HG02571 (cell line): ENCODE results near the gene RNF130.
"Not testable (repeated sequence)": the region's sequence is repeated elsewhere in the genome, so short reads cannot be mapped to it uniquely, and the experiment has no call there.

Experiments used
- ATAC-seq: cut with Tn5 transposase; IDR thresholded peaks from one replicate; pipeline ENCODE4 v1.9.1; 2021; ENCODE audit warnings: mild to moderate bottlenecking, moderate library complexity; ENCODE audit not compliant: unreplicated experiment

The RNF130 gene

DNA sequence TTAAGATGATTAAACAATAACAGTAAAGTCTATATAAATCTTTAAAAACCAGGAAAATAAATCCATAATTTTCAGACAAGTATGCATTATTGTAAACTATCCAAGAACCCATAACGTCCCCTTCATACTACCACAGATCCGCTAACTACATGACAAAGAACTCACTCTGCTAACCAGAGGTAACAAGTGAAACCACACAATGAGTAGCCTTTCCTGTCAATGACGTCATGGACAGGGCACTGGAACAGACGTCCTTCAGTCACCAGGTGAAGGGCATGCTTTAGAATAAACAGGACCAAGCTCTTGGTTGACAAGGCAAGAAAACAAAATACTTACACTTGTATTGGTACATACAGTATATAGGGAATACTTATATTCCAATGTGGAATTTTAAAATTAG, 45.2 kb downstream of the RNF130 start:
- ATAC-seq = no peak

DNA sequence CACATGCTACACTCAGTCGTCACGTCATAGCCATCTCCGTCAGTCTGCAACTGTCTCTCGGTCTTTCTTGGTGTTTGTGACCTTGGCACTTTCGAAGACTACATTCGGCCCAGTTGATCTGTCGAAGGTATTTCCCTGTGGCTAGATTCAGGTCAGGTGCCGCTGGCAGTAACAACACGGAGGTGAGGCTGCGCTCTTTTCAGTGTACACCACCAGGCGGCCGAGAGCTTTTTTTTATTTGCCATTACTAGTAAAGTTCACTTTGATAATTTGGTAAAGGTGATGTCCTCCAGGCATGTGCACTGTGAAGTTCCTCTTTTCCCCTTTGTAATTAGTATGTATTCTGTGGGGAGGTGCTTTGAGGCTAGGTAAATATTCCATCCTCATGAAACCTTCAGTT, 49.7 kb downstream of the RNF130 start:
- ATAC-seq = no peak

DNA sequence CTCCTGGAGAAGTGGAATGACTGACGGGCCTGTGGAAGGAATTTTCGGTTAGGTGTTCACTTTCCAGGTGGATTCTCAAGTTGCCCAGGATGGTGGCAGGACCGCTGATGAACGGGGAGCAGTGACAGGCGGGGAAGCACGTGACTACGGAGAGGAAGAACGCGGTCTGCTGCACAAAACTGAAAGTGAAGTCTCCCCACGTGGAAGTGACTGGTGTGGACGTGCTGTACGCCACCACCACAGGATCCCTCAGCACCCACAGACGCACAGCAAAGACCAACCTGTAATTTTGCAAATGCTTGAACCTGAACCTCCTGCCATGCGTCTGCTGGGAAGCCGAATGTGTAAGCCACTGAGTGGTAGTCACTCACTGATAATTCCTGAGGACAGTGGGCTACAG, 51.4 kb downstream of the RNF130 start:
- ATAC-seq = no peak

DNA sequence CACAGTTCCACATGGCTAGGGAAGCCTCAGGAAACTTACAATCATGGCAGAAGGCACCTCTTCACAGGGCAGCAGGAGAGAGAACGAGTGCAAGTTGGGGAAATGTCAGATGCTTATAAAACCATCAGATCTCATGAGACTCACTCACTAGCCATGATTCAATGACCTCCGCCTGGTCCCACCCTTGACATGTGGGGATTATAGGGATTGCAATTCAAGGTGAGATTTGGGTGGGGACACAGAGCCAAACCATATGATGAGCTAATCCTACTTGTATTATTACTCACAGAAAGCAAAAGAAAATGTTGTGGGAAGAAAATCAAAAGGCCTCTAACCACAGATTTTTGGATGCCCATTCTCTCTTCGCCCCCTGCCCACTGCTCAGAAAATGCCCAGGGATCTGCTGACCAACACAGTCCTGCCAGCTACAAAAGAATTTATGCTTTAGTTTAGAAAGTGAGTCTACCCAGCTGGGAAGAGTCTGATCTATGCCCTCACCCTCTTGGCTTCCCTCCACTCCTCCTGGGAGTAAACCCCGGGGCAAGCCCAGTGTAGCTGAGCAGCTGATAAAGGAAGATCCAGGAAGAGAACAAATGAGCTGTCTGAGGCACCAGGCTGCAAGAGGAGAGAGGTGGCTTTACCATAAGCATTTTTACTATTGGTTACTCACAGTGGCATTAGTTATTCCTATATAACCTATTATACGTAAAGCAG, 53.1 kb downstream of the RNF130 start:
- ATAC-seq = no peak

DNA sequence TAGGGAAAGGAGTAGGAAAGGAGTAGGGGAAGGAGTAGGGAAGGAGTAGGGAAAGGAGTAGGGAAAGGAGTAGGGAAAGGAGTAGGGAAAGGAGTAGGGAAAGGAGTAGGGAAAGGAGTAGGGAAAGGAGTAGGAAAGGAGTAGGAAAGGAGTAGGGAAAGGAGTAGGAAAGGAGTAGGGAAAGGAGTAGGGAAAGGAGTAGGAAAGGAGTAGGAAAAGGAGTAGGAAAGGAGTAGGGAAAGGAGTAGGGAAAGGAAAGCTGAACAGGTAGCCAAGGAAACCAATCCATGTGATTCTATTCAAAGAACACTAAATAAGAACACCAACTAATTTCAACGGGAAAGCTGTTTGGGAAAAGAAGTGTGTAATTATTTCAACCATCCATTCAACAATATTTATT, 56.0 kb downstream of the RNF130 start:
- not testable (repeated sequence) for ATAC-seq

DNA sequence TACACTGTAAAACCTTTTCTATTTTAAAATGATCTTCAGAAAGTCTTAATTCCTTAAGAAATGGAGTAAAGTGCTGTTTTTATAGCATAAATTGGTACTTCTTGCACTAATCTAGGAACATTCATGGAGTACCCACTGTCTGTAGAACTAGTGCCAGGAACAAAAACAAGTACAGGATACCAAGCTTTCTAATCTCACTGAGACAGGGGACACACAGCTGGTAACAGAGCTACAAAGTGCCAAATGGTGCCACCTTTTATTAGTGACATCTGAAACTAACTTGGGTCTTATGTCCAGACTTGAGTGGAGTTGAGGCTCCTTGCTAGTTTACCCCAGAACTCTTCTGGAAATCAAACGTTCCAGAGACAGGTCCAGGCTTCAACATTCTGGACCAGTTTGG, 57.9 kb downstream of the RNF130 start:
- no peak for ATAC-seq

DNA sequence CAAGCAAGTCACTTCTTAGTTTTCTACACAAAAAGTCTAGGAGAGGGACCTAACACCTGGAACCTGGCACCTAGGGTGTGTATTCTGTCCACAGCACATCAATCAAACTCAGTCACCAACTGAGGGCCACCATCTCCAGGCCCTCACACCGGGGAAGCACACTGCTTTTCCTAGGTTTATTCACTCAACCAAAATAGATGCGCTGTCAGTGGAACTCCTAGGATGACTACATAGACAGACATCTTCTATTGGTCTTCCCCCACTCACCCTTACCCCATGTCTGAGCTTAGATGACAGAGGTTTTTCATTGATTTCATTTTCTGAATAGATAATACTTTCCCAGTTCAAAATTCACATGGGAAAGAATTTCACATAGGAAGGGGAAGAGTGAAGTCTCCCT, 59.2 kb downstream of the RNF130 start:
- ATAC-seq = no peak

DNA sequence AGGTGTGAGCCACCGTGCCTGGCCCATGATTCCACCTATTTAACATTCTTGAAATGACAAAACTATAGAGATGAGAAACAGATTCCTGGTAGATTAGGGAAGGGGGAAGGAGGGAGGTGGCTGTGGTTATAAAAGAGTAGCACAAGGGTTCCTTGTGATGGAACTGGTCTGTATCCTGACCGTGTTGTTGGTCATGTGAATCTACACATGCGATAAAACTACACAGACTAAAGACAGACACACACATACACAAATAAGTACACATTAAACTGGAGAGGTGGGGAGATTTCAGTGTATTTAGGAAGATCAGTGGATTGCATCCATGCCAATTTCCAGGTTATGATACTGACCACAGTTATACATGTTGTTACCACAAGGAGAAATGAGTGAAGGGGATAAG, 60.9 kb downstream of the RNF130 start:
- no peak for ATAC-seq

DNA sequence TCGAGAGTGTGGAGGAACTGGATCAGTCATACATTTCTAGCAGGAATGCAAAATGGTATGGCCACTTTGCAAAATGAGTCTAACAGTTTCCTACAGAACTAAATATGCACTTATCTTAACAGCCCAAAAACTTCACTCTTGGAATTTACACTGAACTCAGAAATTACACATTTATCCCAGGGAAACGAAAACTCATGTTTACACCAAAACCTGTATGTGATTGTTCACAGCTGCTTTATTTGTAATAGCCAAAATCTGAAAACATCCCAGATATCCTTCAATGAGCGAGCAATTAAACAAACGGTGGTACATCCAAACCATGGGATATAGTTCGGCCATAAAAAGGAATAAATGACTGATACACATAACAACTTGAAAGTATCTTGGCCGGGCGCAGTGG, 62.0 kb downstream of the RNF130 start:
- no peak for ATAC-seq

DNA sequence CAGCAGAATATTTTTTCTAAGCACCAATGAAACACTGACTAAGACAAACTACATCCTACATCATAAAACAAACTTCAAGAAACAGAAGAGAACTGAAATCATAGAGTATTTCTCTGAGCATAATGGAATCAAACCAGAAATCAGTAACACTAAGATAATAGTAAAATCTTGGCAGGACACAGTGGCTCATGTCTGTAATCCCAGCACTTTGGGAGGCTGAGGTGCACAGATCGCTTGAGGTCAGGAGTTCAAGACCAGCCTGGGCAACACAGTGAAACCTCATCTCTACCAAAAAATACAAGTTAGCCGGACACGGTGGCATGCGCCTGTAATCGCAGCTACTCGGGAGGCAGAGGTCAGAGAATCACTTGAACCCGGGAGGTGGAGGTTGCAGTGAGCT, 63.1 kb downstream of the RNF130 start:
- no peak for ATAC-seq

DNA sequence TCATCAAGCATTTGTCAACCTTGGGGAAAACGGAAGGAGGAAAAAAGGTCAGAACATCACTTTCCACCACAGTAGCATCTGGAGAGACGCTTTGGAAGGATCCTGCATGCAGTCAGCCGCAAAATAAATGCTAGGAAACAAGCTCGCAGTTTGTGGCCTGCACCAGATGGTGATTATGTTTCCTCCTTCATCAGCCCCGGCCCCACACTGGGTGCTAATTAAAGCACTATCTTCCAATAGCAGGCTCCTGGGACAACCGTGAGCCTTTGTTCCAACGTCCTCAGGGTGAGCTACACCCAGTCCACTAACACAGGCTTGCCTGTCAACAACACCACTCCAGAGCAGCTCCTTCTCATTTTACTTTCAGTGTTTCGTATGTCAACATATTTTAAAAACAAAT, 64.0 kb downstream of the RNF130 start:
- ATAC-seq = no peak

DNA sequence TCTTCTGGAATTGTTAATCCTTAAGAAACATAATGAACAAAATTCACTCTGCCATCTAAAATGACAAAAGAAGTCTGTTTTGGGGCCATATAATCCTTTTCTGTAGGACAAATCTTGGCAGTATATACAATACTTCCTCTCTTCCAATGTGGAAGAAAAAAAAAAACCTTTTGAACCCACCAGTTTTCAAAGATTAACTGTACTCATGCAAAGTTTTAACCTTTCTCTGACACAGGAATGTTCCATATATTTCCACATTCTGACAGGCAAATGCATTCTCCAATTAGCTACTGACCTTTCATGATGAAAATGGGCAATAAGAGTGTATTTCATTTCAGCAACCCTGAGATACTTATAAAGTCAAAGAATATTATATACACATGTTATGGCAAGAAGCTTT, 65.4 kb downstream of the RNF130 start:
- ATAC-seq = no peak

DNA sequence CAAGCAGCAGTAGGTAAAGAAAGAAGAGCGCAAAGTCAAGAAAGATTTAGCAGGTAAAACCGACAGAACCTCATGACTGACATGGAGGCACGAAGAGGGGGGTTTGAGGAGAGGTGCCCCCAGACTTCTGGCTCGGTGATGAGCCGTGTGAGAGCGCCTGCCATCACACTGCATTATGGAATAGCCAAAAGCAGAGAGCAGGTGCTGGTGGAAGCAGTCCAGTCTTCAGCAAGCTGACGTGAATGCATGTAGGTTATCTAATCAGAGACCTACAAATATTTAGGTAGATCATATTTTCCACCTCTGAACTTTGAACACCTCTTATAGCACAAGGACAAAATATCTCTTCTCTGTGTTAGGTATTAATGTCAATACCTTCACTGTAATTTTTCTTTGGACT, 68.4 kb downstream of the RNF130 start:
- no peak for ATAC-seq

DNA sequence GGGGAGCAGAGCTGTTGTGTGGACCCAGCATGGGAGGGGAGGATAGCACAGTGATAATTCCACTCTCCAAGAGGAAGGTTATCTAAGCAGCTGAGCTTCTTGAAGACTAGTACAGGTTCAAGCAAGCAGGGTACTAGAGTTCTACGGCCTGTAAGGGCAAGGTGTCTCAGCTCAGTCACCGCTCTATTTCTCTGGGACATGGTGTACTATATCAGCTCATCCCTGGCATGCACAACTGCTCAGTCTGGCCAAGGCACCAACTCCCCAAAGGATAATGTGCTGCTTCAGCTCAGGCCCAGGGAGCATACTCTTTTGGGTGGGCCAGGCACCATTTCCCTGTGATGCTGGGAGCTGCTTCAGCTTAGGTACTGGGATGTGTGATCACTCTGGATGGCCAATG, 69.8 kb downstream of the RNF130 start:
- ATAC-seq = no peak

DNA sequence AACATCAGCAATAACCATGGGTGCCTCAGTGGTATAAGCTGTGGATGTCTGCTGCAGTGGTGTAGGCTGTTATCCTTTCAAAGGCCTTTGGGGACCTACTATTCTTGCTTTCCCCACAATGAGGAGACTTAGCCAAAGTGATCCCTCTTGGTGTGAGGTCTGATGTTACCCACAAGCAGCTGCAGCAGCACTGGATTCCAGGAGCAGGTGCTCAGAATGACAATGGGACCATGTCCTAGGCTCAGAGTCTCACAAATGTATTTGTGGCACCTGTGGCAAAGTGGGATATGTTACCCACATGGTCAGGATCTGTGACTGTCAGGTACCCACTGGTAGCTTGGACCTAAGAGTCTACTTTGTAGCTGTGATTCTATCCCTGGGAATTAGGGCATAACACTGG, 70.4 kb downstream of the RNF130 start:
- no peak for ATAC-seq

DNA sequence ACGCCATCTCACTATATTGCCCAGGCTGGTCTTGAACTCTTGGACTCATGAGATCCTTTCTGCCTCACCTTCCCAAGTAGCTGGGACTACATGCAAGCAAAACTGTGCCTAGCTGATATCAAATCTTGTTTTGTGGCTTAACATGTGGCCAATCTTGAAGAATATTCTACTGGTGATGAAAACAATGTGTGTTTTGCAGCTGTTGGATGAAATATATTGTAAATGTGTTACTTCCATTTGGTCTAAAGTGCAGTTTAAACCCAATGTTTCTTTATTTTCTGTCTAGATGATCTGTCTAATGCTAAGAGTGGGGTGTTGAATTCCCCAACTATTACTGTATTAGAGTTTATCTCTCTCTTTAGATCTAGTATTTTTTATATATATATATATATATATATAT, 73.1 kb downstream of the RNF130 start:
- no peak for ATAC-seq

DNA sequence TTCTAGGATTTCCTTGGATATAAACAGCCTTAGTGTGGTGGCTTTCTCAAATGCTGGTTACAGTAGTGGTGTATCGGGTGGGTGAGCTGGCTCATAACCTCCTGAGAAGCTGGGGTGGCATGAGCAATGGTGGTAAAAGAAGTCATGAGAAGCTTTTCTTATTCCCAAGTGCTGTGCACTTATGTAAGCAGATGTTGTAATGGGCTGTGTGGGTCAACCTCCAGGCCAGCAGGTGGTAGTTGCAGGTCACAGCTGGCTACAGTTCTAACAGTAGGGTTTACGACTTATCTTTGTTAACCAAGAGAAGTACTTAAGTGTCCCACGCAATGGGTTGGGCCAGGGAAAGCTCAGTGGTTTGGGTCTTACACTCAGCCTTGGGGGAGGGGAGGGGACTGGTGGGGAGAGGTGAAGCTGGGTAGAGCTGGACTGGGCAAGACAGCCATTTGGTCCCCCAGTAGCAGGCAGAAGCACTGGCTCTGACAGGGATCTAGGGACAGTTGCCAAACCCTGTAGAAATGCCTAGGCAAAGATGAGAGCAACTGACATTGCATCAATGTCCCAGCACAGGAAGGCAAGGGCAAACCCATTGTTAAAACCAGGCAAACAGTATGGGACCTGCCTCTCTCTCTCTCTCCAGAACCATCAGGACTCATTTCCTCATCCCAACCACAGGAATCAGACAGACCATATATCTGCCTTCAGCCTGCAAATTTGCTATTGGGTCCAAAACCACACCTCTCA, 76.8 kb downstream of the RNF130 start:
- no peak for ATAC-seq

DNA sequence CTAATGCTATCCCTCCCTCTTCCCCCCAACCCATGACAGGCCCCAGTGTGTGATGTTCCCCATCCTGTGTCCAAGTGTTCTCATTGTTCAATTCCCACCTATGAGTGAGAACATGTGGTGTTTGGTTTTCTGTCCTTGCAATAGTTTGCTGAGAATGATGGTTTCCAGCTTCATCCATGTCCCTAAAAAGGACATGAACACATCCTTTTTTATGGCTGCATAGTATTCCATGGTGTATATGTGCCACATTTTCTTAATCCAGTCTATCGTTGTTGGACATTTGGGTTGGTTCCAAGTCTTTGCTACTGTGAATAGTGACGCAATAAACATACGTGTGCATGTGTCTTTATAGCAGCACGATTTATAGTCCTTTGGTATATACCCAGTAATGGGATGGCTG, 78.7 kb downstream of the RNF130 start:
- not testable (repeated sequence) for ATAC-seq

DNA sequence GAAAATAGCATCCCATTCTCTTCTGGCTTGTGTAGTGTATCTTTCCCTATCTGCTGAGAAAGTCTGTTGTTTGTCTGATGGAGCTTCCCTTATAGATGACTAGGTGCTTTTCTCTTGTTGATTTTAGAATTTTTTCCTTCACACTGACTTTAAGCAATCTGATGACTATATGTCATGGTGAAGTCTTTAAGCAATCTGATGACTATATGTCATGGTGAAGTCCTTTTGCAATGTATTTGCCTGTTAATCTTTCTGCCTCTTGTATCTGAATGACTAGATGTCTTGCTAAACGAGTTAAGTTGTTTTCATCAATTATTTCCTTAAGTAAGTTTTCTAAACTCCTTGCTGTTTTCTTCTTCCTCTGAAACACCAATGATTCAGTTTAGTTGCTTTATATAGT, 80.5 kb downstream of the RNF130 start:
- ATAC-seq = no peak

DNA sequence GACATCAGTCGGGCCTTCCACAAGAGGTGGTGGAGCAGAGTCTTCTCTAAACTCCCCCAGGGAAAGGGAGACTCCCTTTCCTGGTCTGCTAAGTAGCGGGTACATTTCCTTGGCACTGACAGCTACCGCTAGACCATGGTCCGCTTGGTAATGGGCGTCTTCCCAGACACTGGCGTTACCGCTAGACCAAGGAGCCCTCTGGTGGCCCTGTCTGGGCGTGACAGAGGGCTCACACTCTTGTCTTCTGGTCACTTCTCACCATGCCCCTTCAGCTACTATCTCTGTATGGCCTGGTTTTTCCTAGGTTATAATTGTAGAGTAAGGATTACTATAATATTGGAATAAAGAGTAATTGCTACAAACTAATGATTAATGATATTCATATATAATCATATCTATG, 81.0 kb downstream of the RNF130 start:
- not testable (repeated sequence) for ATAC-seq

DNA sequence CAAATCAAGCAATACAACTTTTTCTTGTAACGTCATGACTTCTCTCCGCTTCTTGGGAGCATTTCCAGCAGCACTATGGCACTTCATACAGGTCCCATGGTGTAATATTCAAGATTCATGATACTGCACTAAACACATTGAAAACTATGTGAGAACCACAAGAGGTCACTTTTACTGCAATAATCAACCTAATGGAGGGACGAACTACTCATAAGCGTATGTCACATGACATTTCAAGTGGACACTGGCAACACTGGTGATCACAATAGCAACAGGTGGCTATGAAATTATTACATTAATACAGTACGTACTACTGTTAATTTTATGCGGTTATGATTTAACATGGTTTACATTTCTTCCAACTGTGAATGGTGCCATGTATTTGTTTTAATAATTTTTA, 85.2 kb downstream of the RNF130 start:
- ATAC-seq = no peak

DNA sequence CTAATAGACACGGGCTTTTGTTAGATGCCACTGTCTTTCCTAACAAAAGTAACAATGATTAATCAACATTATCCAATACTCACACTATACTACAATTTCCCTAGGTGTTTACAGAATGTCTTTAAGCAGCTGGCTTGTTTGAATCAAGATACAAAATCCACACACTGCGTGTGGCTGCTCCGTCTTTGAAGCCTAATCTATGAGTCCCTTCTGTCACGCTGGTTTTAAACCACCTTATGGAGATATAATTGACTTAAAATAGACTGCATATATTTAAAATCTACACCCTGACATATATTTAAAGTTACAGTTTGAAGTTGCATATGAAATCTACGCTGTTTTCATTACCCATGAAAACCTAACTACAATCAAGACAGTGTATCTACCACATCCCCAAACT, 89.9 kb downstream of the RNF130 start:
- ATAC-seq = no peak

DNA sequence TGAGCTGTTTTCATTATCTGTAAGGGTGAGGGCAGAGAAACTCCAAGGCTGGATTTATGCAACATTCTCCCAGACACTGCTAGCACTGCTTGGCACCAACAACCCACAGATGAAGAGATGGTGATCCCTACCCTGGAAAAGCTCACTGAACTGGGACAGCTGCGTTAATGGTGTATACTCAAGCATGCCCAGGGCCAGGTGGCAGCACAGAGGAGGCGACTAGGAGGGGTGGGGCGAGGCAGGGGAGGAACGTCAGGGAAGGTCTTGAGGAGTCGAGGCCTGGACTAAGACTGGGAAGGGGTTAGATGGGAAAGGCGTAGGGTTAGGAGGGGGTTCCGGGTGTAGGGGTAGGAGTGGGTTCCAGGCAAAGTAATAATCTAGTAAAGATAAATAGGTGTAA, 90.8 kb downstream of the RNF130 start:
- ATAC-seq = no peak
